ENCODE data around the gene CEP126. TPM values are rescaled to one million over a fixed set of nuclear protein-coding genes. Genes with fewer than 3 reads are reported as not detected.

CEP126 gene
- total RNA-seq, 2 experiments from 2014 or later: 0.96 to 1.2 TPM

DNA sequence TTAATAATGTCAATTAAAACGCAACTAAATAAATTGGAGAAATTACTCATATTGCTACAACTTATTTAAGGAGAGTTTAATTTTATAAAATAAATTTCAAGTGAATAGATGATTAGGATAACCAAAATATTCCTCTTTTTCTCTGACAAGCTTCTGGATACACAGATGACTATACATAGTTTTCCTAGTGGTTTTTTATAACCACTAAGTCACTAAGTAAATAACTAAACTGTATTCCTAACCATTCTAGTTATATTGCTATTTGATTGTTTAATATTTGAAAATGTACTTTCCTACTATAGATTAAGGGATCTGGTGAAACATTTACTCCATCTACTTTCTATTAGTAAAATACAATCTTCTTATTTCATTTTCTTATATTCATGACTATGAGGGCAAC is 6.2 kb downstream of the CEP126 start:
- H3K36me3 Mint-ChIP-seq (ENCODE audit: low read depth): peaks cover 3% of the 10 kb centered on the region
- TF ChIP-seq, protein P1, sequence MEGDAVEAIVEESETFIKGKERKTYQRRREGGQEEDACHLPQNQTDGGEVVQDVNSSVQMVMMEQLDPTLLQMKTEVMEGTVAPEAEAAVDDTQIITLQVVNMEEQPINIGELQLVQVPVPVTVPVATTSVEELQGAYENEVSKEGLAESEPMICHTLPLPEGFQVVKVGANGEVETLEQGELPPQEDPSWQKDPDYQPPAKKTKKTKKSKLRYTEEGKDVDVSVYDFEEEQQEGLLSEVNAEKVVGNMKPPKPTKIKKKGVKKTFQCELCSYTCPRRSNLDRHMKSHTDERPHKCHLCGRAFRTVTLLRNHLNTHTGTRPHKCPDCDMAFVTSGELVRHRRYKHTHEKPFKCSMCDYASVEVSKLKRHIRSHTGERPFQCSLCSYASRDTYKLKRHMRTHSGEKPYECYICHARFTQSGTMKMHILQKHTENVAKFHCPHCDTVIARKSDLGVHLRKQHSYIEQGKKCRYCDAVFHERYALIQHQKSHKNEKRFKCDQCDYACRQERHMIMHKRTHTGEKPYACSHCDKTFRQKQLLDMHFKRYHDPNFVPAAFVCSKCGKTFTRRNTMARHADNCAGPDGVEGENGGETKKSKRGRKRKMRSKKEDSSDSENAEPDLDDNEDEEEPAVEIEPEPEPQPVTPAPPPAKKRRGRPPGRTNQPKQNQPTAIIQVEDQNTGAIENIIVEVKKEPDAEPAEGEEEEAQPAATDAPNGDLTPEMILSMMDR (IDR thresholded peaks at IDR 0.05): no peak
- intact Hi-C loops (cut with DNase I, micrococcal nuclease): no loop called here
- H3K4me1 Mint-ChIP-seq (ENCODE audit: low read depth): peaks cover 5% of the 10 kb centered on the region
- DNase-seq (no peak), ATAC-seq (ENCODE audit: poor library complexity) (no peak)
- no peak overlapping the region for H3K27ac Mint-ChIP-seq
- H3K9me3 Mint-ChIP-seq: no peaks in the 10 kb centered on the region
- Histone ChIP-seq H3K27ac (ENCODE audit: low read depth in 1 of 2, low read length in 2 of 2) (no peak overlapping the region), H3K36me3 (ENCODE audit: insufficient read depth, low read length) (no peaks in the 10 kb centered on the region), H3K4me1 (ENCODE audit: insufficient read depth, low read length) (no peaks in the 10 kb centered on the region), H3K27me3 (ENCODE audit: control insufficient read depth in 1 of 2, insufficient read depth in 2 of 2, low read length in 2 of 2) (no peaks in the 10 kb centered on the region), H3K4me3 (ENCODE audit: low read length) (no peak overlapping the region), H3K9me3 (ENCODE audit: control insufficient read depth in 1 of 2, insufficient read depth in 1 of 2, low read length in 2 of 2) (no peaks in the 10 kb centered on the region)
- no peaks in the 10 kb centered on the region for H3K27me3 Mint-ChIP-seq
- H3K4me3 Mint-ChIP-seq: no peak overlapping the region
- ChIA-PET POLR2A (no interaction called here), CTCF (no interaction called here)

DNA sequence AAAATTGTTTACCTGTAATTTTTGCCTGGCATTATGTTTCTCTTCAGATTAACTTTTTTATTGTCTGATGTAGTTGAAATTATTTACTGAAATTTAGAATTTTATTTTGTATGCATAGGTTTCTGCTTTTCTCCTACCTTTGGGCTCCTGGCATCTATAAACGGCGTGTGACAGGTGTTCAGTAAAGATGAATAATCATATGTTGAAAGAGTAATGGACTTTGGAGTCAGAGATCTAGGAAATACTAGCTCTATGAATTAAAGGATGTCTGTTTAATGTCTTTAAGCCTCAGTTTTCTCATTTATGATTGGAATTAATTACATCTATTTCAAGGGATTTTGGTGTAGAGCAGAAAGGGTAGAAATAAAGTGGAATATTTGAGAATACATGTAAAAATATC is 8.7 kb downstream of the CEP126 start:
- Mint-ChIP-seq H3K4me1 (ENCODE audit: low read depth) (no peaks in the 10 kb centered on the region), H3K27me3 (no peaks in the 10 kb centered on the region), H3K9me3 (peaks cover 4% of the 10 kb centered on the region), H3K36me3 (ENCODE audit: low read depth) (peaks cover 3% of the 10 kb centered on the region), H3K27ac (no peak overlapping the region), H3K4me3 (no peak overlapping the region)
- Histone ChIP-seq H3K36me3 (ENCODE audit: insufficient read depth, low read length) (no peaks in the 10 kb centered on the region), H3K27ac (ENCODE audit: low read depth in 1 of 2, low read length in 2 of 2) (no peak overlapping the region), H3K9me3 (ENCODE audit: control insufficient read depth in 1 of 2, insufficient read depth in 1 of 2, low read length in 2 of 2) (no peaks in the 10 kb centered on the region), H3K27me3 (ENCODE audit: control insufficient read depth in 1 of 2, insufficient read depth in 2 of 2, low read length in 2 of 2) (no peaks in the 10 kb centered on the region), H3K4me1 (ENCODE audit: insufficient read depth, low read length) (no peaks in the 10 kb centered on the region), H3K4me3 (ENCODE audit: low read length) (no peak overlapping the region)
- intact Hi-C loops (cut with DNase I, micrococcal nuclease): no loop called here
- ChIA-PET POLR2A (interaction anchor here (1.4 kb wide), 1 partner anchor 9 kb away, joined by 5 read pairs; the partner anchor contains the start of gene CEP126), CTCF (no interaction called here)
- TF ChIP-seq, protein P1 (IDR thresholded peaks at IDR 0.05): no peak
- ATAC-seq (ENCODE audit: poor library complexity): no peak
- DNase-seq: no peak

DNA sequence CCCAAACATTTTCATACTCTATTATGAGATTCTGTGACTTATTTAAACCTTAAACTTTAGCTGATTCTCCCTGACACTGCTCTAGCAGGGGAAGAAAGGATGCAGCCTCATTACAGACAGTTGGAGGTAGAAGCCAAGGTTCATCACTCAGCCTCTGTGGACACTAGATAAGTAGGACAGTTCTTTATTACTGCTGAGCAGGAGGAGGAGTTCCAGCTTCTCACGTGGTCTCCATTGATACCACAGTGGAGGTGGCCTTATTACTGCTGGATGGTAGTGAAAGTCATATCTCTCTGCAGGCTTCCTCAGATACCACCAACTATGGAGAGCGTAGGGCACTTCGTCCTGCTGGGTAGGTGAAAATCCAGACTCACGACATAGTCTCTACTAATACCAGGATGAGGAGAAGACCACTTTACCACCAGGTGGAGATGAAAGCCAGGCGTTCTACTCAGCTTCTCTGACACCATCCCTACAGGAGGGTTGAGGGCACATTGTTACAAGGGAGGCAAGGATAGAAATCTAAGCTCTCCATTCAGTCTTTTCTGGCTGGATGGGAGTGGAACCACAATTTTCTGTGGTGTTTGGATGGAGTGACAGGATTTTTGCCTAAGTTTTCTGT is 14.6 kb downstream of the CEP126 start:
- Histone ChIP-seq H3K36me3 (ENCODE audit: insufficient read depth, low read length) (no peaks in the 10 kb centered on the region), H3K9me3 (ENCODE audit: control insufficient read depth in 1 of 2, insufficient read depth in 1 of 2, low read length in 2 of 2) (no peaks in the 10 kb centered on the region), H3K4me3 (ENCODE audit: low read length) (no peak overlapping the region), H3K4me1 (ENCODE audit: insufficient read depth, low read length) (no peaks in the 10 kb centered on the region), H3K27ac (ENCODE audit: low read depth in 1 of 2, low read length in 2 of 2) (no peak overlapping the region), H3K27me3 (ENCODE audit: control insufficient read depth in 1 of 2, insufficient read depth in 2 of 2, low read length in 2 of 2) (no peaks in the 10 kb centered on the region)
- intact Hi-C loops (cut with DNase I, micrococcal nuclease): no loop called here
- no peak overlapping the region for H3K27ac Mint-ChIP-seq
- no peaks in the 10 kb centered on the region for H3K27me3 Mint-ChIP-seq
- H3K4me3 Mint-ChIP-seq: no peak overlapping the region
- ChIA-PET POLR2A (no interaction called here), CTCF (no interaction called here)
- H3K9me3 Mint-ChIP-seq: peaks cover 9% of the 10 kb centered on the region
- DNase-seq: no peak
- H3K36me3 Mint-ChIP-seq (ENCODE audit: low read depth): peaks cover 3% of the 10 kb centered on the region
- ATAC-seq (ENCODE audit: poor library complexity): no peak
- TF ChIP-seq, protein P1 (IDR thresholded peaks at IDR 0.05): no peak
- H3K4me1 Mint-ChIP-seq (ENCODE audit: low read depth): no peaks in the 10 kb centered on the region

All from CD4-positive, alpha-beta T cell (primary cell).